GM12878 (cell line): Measurements from ENCODE around the gene UBE2I. TPM values are rescaled to one million over a fixed set of nuclear protein-coding genes. Genes with fewer than 3 reads are reported as not detected.

Experiments
- ATAC-seq: fragments of 200-7000 bp; cut with Tn5 transposase; 3 replicates; pipeline ENCODE4 v1.9.1; 2020; ENCODE audit warnings: mild to moderate bottlenecking, moderate library complexity
- BruUV-seq: library from RNA; stranded (reverse); fragments of 400-500 nt; replicated peaks from 2 replicates; lab custom pipeline; 2021; lab: Mats Ljungman, UMichigan
- CTCF ChIA-PET: fragments of 300-600 bp; sonication (Branson Sonifier 250); formaldehyde crosslinking; extraction: SDS; loops from one replicate; lab custom pipeline; 2021; ENCODE audit warnings: inconsistent platforms; lab: Yijun Ruan, JAX
- POLR2A ChIA-PET: fragments of 350-600 bp; formaldehyde crosslinking; extraction: SDS; loops from one replicate; lab custom pipeline; 2021; ENCODE audit warnings: inconsistent platforms; lab: Charles Lee
- RAD21 ChIA-PET: fragments of 300-600 bp; sonication (Branson Sonifier 250); formaldehyde crosslinking; loops from one replicate; lab custom pipeline; 2023; ENCODE audit warnings: antibody characterized with exemption; ENCODE audit not compliant: unreplicated experiment; lab: Charles Lee
- SMC1A ChIA-PET: fragments of 300-600 bp; sonication (Branson Sonifier 250); formaldehyde crosslinking; loops from one replicate; lab custom pipeline; 2023; ENCODE audit not compliant: unreplicated experiment, uncharacterized antibody; lab: Charles Lee
- DNase-seq: peaks from one replicate; pipeline ENCODE4 v3.0.0-alpha.2; 2011; ENCODE audit warnings: low read depth, low spot score
- FAIRE-seq: peaks from 3 replicates; lab custom pipeline; 2011; peaks lifted over from hg19 to GRCh38; lab: Jason Lieb, UNC
- H2AFZ ChIP-seq: 2 replicates; pipeline ENCODE4 v1.6.0; 2011; ENCODE audit warnings: low read depth, low read length, control low read depth; ENCODE audit not compliant: control insufficient read depth
- H3K27ac ChIP-seq: 2 replicates; pipeline ENCODE4 v1.5.1; 2011; ENCODE audit warnings: control low read depth; ENCODE audit not compliant: control insufficient read depth, insufficient read depth
- H3K27me3 ChIP-seq, 2 experiments: replicated peaks in 1 of 2; 2 replicates each; pipeline versions ENCODE4 v1.6.0 to v1.6.1; 2011; ENCODE audit warnings: low read length in 1 of 2; ENCODE audit not compliant: control insufficient read depth in 2 of 2, insufficient read depth in 2 of 2
- H3K36me3 ChIP-seq, 2 experiments: 2 replicates each; pipeline ENCODE4 v1.5.1; 2011; ENCODE audit warnings: low read length in 1 of 2; ENCODE audit not compliant: control insufficient read depth in 2 of 2, insufficient read depth in 2 of 2
- H3K4me1 ChIP-seq: 2 replicates; pipeline ENCODE4 v1.6.1; 2011; ENCODE audit warnings: mild to moderate bottlenecking, low read length, moderate library complexity, mixed read lengths; ENCODE audit not compliant: control insufficient read depth, insufficient read depth
- H3K4me2 ChIP-seq: 2 replicates; pipeline ENCODE4 v1.6.0; 2011; ENCODE audit warnings: control low read depth; ENCODE audit not compliant: control insufficient read depth, insufficient read depth
- H3K4me3 ChIP-seq: fragments of 200-600 bp; sonication (generic); 2 replicates; pipeline ENCODE4 v1.5.1; 2016
- H3K79me2 ChIP-seq: 2 replicates; pipeline ENCODE4 v1.6.0; 2011; ENCODE audit warnings: low read length; ENCODE audit not compliant: control insufficient read depth, insufficient read depth
- H3K9ac ChIP-seq: 2 replicates; pipeline ENCODE4 v1.8.0; 2011; ENCODE audit warnings: low read length, control low read depth, mixed read lengths; ENCODE audit not compliant: control insufficient read depth, insufficient read depth
- H3K9me3 ChIP-seq: replicated peaks from 3 replicates; pipeline ENCODE4 v1.5.1; 2011; ENCODE audit warnings: mild to moderate bottlenecking, low read length; ENCODE audit not compliant: control insufficient read depth, insufficient read depth
- H4K20me1 ChIP-seq: 2 replicates; pipeline ENCODE4 v1.6.0; 2011; ENCODE audit not compliant: control insufficient read depth, insufficient read depth
- EP300 ChIP-seq, 2 experiments: fragments of 150-350 bp in 1 of 2; IDR thresholded peaks; 2 replicates each; pipeline ENCODE4 v1.6.1; 2011 to 2012; ENCODE audit warnings: low read depth in 2 of 2, low read length in 2 of 2, borderline replicate concordance in 1 of 2, improper control_type of control experiment in 1 of 2, inconsistent platforms in 1 of 2; ENCODE audit not compliant: control insufficient read depth in 1 of 2
- HCFC1 ChIP-seq: fragments of 150-350 bp; IDR thresholded peaks from 2 replicates; pipeline ENCODE4 v1.6.1; 2014; ENCODE audit warnings: low read length
- IKZF2 ChIP-seq, 2 experiments: fragments of 450-650 bp; IDR thresholded peaks; 2 replicates each; pipeline ENCODE4 v1.6.1; 2017; ENCODE audit warnings: mild to moderate bottlenecking in 2 of 2, moderate library complexity in 2 of 2
- MTA2 ChIP-seq: fragments of 450-650 bp; IDR thresholded peaks from 2 replicates; pipeline ENCODE4 v1.6.1; 2016; ENCODE audit warnings: low read depth, mild to moderate bottlenecking, moderate library complexity
- NFXL1 ChIP-seq: fragments of 450-650 bp; IDR thresholded peaks from 2 replicates; pipeline ENCODE4 v1.6.1; 2017; ENCODE audit warnings: antibody characterized with exemption, mild to moderate bottlenecking, borderline replicate concordance
- POLR2AphosphoS5 ChIP-seq: IDR thresholded peaks from 2 replicates; pipeline ENCODE4 v1.6.1; 2011; ENCODE audit warnings: mild to moderate bottlenecking, low read length, inconsistent platforms
- SREBF1 ChIP-seq: IDR thresholded peaks from 2 replicates; pipeline ENCODE4 v1.6.1; 2012; ENCODE audit warnings: mild to moderate bottlenecking, low read length
- YBX1 ChIP-seq: fragments of 450-650 bp; IDR thresholded peaks from 2 replicates; pipeline ENCODE4 v1.6.1; 2016; ENCODE audit warnings: antibody characterized with exemption
- WGBS: methylation state at CpG from one replicate; pipeline ENCODE4 v1.1.6; 2016; ENCODE audit warnings: low lambda C conversion rate; ENCODE audit not compliant: insufficient replicate concordance, insufficient coverage; ENCODE audit errors: missing lambda C conversion rate; 5-methylcytosine and 5-hydroxymethylcytosine counted together
- in situ Hi-C: fragments of 300-500 bp; cut with MboI; formaldehyde crosslinking; loops from 9 replicates; pipeline ENCODE4 v1.14.3; 2018; ENCODE audit warnings: mixed read lengths
- intact Hi-C: fragments of 100-400 bp; cut with micrococcal nuclease; formaldehyde crosslinking; loops from one replicate; pipeline ENCODE4 v1.14.2; 2022; ENCODE audit not compliant: unreplicated experiment
- polyA plus RNA-seq, 11 experiments: library from polyadenylated mRNA; depleted of rRNA in 4 of 11; unstranded in 6 of 11; stranded (reverse) in 5 of 11; fragments of >200 nt; fragmentation: Nextera tagmentation in 4 of 11; fragmentation: Illumina TruSeq in 1 of 11; extraction: Ambion mirVana in 4 of 11; extraction: Trizol in 1 of 11; gene quantifications; 1 replicate in 1 of 11; 2 replicates in 10 of 11; pipeline versions ENCODE4 v1.2.1 to v1.2.3, GENCODE V29; 2011 to 2016; ENCODE audit warnings: inconsistent platforms in 2 of 11, missing spikeins in 2 of 11, low read depth in 1 of 11
- total RNA-seq, 4 experiments: library from RNA; depleted of rRNA in 3 of 4; stranded (reverse); fragments of >200 nt in 3 of 4; fragmentation: Illumina TruSeq in 1 of 4; extraction: Trizol in 1 of 4; gene quantifications; 2 replicates each; pipeline versions ENCODE4 v1.2.1 to v1.2.3, GENCODE V29; 2013 to 2021
- TF ChIP-seq, protein P1 (sequence below): fragments of 450-650 bp; IDR thresholded peaks from 2 replicates; pipeline ENCODE4 v1.6.1; 2017; ENCODE audit warnings: mild to moderate bottlenecking
- TF ChIP-seq, protein P2 (sequence below): fragments of 450-650 bp; IDR thresholded peaks from 2 replicates; pipeline ENCODE4 v1.6.1; 2014; ENCODE audit warnings: mild to moderate bottlenecking

Gene UBE2I
- total and polyA plus RNA-seq, 10 of the 15 experiments (the other 5 are each of a cell fraction or from before 2014, with no cell fraction given): 47.5 to 243 (median 194) TPM

DNA sequence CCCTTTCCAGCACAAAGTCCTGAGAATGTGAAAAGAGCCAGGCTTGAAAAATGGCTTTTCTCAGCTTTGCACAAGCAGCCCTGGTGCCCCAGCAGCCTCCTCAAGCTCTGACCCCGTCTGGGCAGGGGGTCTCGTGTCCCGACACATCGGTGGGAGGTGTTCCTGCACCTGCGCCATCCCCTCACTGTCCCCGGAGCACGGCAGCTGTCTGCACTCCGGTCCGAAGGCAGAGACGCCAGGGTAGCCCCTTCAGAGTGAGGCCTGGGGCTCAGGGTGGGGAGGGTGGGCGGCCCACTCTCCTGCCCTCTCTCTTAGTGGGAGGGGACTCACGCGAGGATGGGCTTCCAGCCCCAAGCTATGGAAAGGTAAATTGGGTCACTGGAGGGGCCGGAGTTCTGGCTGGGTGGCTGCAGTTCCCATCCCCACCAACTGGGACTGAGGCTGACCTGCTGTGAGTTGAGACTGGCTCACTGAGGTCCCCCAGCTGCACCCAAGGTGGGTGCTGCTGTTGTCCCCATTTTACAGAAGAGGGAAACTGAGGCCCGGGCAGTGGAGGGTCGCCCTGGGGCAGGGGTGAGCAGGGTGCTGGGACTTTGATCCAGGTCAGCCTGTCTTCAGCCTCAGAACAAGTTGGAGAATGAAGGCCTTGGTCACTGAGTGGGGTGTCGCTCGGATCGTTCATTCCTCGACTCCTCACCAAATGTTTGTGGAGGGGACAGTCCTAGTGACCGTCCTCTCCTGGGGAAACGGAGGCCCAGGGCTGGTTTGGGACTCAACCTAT is 21.7 kb downstream of the UBE2I start:
- ChIA-PET POLR2A (interaction anchor here (0.5 to 1.0 kb wide), 2 partner anchors 11 to 38 kb away, joined by 3 to 6 read pairs; no protein-coding TSS in a partner anchor), RAD21 (no interaction called here), SMC1A (no interaction called here), CTCF (interaction anchor here (0.6 kb wide), 1 partner anchor 150 kb away, joined by 3 read pairs; no protein-coding TSS in a partner anchor)
- DNase-seq (no peak), ATAC-seq (peak; percentile 17), FAIRE-seq (no peak)
- no peaks in the 10 kb centered on the region for H3K79me2 ChIP-seq
- H3K9me3 ChIP-seq: peaks cover 2% of the 10 kb centered on the region; the same call in 2 of the 3 replicates
- peaks cover 9% of the 10 kb centered on the region; the same call in 1 of the 2 replicates for H3K4me1 ChIP-seq
- H3K27ac ChIP-seq: no peak overlapping the region
- no TSS peak for BruUV-seq
- H2AFZ ChIP-seq: no peak overlapping the region
- H3K4me2 ChIP-seq: peak overlapping the region; percentile 40
- H3K9ac ChIP-seq: no peak overlapping the region
- intact Hi-C loops: no loop called here
- TF ChIP-seq NFXL1 (0 out of 2 replicates have a peak, but pooled peaks have one; percentile 5), YBX1 (no peak)
- TF ChIP-seq, all 136 proteins: peak for 1
- 39% methylated on average over 21 of the region's 22 CpGs for WGBS
- H3K36me3 ChIP-seq: no peaks in the 10 kb centered on the region
- 0 out of 2 replicates have a peak overlapping the region, but pooled peaks have one; percentile 22 for H3K4me3 ChIP-seq
- peaks cover 5 to 14% of the 10 kb centered on the region in 2 experiments; a peak in 3 of 4 replicates for H3K27me3 ChIP-seq
- in situ Hi-C loops: no loop called here
- no peaks in the 10 kb centered on the region for H4K20me1 ChIP-seq

DNA sequence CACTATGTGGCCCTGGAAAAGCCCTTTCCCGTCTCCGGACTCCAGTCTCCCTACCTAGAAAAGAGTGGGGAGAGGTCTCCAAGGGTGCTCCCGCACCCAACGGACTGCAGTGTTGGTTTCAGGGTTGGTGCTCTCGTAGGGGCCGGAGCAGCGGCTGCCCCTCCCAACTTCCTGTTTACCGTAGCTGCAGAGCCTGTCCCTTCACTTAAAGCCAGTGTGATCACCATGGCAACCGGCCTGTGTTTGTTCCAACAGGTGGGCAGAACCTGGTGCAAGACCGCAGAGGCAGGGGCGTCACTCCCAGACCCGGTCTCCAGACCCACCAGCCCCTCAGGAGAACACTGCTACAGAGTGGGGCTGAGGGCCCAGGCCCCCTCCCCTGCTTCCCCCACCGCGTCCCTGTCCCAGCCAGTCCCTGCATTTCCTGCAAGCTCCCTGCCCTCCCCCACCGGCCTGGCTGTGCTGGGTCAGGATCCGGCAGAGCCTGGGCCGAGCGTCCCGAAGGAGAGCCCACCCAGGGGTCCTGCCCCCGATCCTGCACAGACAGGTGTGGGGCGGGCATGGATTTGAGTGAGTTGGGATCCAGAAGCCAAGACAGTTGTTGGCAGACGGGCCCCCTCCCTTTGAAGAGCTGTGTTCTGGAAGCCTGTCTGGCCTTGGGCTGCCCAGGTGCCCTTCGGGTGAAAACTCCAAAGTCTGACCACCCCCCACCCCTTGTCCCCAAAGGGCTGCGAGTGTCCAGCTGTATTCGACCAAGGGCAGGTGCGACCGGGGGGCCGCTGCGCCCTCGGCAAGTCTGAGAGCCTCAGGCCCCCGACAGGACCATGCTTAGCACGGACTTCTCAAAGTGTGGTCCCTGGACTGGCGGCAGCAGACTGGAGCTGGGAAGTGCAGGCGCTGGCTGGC is 22.5 kb downstream of the UBE2I start:
- H3K27me3 ChIP-seq: peaks cover 5 to 14% of the 10 kb centered on the region in 2 experiments; a peak in 3 of 4 replicates
- 3% methylated on average over 33 of the region's 34 CpGs for WGBS
- TF ChIP-seq POLR2AphosphoS5 (peak; percentile 52; the same call in 1 of the 2 replicates), SREBF1 (no peak), IKZF2 (IDR thresholded peaks at IDR 0.05) (peak in 1 of 2 experiments; percentile 14; a peak in 1 of 4 replicates), MTA2 (peak; percentile 42; the same call in 1 of the 2 replicates), HCFC1 (no peak), EP300 (IDR thresholded peaks at IDR 0.05; ENCODE audit: borderline replicate concordance in 1 of 2, control insufficient read depth in 1 of 2, low read depth in 2 of 2, low read length in 2 of 2) (0 out of 4 replicates have a peak, but pooled peaks of 1 of the 2 experiments have one; percentile 9)
- TF ChIP-seq, protein P1, sequence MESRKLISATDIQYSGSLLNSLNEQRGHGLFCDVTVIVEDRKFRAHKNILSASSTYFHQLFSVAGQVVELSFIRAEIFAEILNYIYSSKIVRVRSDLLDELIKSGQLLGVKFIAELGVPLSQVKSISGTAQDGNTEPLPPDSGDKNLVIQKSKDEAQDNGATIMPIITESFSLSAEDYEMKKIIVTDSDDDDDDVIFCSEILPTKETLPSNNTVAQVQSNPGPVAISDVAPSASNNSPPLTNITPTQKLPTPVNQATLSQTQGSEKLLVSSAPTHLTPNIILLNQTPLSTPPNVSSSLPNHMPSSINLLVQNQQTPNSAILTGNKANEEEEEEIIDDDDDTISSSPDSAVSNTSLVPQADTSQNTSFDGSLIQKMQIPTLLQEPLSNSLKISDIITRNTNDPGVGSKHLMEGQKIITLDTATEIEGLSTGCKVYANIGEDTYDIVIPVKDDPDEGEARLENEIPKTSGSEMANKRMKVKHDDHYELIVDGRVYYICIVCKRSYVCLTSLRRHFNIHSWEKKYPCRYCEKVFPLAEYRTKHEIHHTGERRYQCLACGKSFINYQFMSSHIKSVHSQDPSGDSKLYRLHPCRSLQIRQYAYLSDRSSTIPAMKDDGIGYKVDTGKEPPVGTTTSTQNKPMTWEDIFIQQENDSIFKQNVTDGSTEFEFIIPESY: no peak
- TF ChIP-seq, protein P2, sequence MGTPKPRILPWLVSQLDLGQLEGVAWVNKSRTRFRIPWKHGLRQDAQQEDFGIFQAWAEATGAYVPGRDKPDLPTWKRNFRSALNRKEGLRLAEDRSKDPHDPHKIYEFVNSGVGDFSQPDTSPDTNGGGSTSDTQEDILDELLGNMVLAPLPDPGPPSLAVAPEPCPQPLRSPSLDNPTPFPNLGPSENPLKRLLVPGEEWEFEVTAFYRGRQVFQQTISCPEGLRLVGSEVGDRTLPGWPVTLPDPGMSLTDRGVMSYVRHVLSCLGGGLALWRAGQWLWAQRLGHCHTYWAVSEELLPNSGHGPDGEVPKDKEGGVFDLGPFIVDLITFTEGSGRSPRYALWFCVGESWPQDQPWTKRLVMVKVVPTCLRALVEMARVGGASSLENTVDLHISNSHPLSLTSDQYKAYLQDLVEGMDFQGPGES: no peak

More for the DNA sequence above, 22.5 kb downstream of the UBE2I start:
- ATAC-seq (peak; percentile 87), DNase-seq (peak; percentile 39), FAIRE-seq (no peak)
- Histone ChIP-seq H4K20me1 (no peaks in the 10 kb centered on the region), H2AFZ (no peak overlapping the region), H3K79me2 (no peaks in the 10 kb centered on the region), H3K9ac (no peak overlapping the region), H3K36me3 (no peaks in the 10 kb centered on the region), H3K4me3 (0 out of 2 replicates have a peak overlapping the region, but pooled peaks have one; percentile 22), H3K4me2 (peak overlapping the region; percentile 40), H3K9me3 (peaks cover 2% of the 10 kb centered on the region; the same call in 2 of the 3 replicates), H3K27ac (no peak overlapping the region), H3K4me1 (peaks cover 9% of the 10 kb centered on the region; the same call in 1 of the 2 replicates)
- POLR2A ChIA-PET: interaction anchor here (0.5 kb wide), 1 partner anchor 37 kb away, joined by 6 read pairs; no protein-coding TSS in a partner anchor
- in situ Hi-C loops: no loop called here
- RAD21 ChIA-PET: no interaction called here
- SMC1A ChIA-PET: interaction anchor here (0.6 kb wide), 1 partner anchor 269 kb away, joined by 3 read pairs; no protein-coding TSS in a partner anchor
- BruUV-seq: no TSS peak
- intact Hi-C loops: no loop called here
- CTCF ChIA-PET: no interaction called here
